NCI-H146 (cell line): ENCODE measurements around the gene PRKG1.
"Not testable (repeated sequence)": the region's sequence is repeated elsewhere in the genome, so short reads cannot be mapped to it uniquely, and the experiment has no call there.

Experiments
- DNase-seq: peaks from one replicate; lab custom pipeline; 2025; lab: John Stamatoyannopoulos, UW

The PRKG1 gene

DNA sequence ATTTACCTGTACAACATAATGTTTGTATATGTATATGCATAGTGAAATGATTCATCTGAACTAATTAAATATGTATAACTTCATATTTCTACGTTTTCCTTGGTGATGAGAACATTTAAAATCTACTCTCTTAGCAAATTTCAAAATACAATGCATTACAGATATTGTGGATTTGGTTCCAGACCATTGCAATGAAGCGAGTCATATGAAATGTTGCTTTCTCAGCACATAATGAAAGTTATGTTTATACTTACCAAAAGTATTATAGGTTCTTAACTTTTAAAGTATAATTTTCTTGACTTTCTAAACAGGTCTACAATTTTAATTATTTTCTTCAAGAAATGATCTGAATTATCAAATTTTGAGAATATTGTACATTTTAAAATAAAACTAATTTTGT, 435.9 kb downstream of the PRKG1 start:
- no peak for DNase-seq

DNA sequence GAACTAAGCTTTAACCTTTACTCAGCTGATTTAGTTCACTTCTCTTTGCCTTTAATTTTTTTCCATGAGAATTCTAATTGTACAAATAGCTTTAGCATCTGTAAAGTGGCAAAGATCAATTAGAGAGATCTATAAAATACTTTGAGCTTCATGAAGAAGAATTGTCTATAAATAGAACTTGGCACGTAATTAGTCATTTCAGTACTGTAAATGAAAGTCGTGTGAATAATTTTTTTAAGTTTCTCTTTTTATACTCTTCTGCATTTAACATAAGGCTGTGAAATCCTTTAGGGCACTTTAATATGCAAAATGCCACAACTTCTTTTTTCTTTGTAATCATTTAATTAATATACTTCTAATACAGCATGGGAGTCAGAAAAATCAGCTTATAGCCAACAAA, 447.3 kb downstream of the PRKG1 start:
- DNase-seq, result no peak

DNA sequence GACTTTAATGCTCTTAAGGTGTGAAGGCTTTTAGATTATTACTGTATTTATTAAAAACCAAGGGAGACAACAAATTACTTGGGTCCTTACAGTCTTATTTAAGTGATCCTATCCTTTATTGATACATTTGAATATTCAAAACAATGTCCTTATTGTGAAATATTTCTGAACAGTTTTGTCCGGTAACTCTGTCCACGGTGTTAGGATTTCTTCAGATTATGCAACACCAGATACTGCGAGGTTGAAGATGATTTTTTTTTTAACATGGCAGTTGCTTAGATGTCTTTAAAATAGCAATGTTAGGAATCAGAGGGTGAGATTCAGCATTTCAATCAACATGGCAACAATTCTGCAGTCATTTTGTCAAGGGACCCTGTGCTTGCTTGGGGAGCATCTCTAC, 448.6 kb downstream of the PRKG1 start:
- no peak for DNase-seq

DNA sequence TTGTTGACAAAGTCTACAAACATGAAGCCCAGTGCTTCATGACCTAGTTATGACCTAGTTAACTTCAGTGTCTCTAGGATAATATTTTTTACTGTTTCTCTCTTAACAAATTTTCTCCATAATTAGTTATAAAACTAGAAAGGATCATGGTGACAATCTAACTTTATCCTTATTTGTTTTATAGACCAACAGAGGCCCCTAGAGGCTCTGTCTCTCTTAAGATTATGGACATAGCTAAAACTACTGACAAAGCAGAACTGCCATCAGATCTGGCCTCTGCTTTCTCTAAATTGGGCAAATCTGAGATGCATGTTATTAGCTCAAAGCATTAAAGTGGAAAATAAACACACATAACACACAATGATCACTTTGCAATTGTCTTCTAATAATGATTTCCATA, 449.2 kb downstream of the PRKG1 start:
- no peak for DNase-seq

DNA sequence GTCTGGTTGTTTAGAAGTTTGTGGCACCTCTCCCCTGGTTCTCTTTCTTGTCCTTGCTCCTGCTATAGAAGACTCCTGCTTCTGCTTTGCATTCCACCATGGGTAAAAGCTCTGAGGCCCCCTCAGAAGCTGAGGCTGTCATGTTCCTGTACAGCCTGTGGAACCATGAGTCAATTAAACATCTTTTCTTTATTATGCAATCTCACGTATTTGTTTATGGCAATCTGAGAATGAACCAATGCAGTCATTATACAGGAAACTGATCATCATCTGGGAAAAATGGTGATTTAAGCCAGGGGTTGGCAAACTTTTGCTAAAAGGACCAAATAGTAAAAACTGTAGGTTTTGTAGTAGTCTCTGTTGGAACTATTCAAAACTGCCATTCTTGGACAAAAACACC, 449.8 kb downstream of the PRKG1 start:
- DNase-seq, result no peak

DNA sequence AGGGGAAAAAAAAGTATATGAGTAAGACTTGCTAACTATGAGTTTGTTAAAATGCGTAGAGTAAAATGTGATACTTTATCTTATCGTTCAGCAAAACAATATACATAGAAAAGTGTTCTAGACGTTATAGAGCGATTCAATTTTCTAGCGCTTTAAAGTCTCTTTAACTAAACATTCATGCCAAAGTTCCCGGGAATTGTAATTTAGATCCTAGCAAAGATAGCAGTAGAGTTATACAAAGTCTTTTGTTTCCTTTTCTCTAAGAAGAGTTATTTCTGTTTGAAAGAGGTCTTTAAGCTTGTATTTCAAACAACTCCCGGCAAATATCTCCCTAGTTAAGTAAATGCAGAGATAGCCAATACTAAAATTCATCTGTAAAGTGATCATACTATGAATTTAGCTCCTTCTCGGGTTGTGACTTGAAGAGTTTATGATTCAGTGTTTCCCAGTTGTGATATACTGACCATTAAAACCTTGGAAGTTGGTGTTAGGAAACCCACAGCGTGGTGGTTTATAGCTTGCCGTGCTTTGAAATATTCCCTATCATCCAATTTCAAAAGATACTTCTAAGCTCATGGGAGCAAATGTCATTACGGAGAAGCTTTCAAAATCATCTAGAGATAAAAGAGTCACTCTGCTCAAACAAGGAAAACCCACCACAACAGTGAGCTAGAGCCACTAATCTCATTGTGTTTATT, 453.4 kb downstream of the PRKG1 start:
- DNase-seq, result no peak

DNA sequence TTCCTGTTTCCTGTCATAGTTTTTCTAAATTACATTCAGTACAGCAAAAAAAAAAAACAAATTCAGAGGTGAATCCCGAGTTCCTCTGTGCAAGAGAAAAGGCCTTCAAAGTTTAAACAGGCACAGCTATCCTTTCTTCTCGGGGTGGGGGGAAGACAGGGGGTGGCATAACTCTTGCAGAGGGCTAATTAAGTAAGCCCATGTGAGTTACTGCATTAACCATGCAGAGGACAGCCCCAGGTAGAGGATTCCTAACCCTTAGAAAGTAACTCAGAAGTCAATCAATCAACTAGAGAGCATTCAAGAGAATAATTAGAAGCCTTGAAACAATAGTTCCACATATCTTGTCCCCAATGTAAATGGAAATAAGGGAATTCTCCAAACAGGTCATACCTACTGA, 454.2 kb downstream of the PRKG1 start:
- DNase-seq, result no peak

DNA sequence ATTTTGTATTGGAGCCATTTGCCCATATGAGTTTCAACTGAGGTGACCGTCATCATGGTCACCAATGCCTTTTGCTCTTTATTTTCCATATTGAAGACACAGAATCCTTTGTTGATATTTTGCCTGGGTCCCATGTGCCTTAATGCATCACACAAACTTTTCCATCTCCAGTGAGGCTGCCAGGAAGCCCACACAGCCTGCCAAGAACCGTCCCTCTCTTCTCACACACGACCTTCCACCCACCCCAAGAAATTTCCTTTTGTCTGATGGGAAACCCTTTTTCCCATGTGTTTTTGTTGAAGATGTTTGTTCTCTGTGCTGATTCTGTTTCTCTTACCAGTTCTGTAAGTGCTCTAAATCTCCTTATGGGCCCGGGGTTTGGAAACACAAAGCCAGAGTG, 456.3 kb downstream of the PRKG1 start:
- no peak for DNase-seq

DNA sequence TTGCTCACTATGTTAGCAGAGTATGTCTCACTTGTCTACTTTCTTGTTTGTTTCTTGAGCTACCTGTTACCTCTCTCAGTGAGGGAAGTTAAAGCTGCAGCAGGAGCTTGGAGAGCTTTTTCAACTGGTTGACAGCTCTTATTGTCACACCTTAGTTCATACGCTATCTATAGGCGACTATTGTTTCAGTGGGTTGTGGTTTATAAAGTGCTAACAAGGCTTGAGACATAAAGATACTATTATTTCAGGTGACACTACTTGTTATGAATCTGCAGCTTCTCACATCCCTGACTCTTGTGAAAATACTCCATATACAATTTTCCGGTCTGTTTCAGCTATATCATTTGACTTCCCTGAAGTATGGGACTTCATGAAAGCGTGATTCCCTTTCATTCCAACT, 457.8 kb downstream of the PRKG1 start:
- no peak for DNase-seq

DNA sequence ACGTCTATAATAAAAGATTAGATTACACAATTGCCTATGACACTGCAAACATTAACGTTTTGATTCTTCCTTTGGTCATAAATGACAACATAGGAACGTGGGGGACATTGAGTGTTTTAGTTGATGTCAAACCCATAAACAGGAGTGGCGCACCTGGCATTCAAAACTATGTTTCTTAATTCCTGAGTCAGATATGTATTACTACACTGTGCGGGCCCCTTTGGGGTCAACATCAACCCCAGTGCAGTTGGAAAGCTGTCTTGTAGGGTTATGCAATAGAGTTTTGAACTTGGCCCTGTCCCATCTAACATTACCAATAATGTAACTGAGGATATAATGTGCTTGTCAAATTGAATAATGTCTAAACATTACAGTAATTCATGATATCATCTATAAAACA, 468.6 kb downstream of the PRKG1 start:
- no peak for DNase-seq

DNA sequence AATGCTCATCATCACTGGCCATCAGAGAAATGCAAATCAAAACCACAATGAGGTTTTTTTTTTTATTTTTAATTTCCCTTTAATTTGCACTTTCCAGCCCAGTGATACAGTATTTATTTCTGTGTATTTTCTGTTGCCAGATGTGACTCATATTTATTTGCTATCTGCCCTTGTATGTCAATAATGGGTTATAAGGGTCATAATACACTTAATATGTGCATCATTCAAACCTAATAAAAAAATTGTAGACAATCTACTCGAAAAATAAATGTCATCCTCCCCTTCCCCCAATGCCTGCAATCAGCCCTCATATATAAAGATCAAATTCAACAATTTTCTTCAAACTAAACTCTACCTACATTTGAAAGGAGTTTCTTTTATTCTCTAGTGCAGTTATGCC, 470.6 kb downstream of the PRKG1 start:
- no peak for DNase-seq

DNA sequence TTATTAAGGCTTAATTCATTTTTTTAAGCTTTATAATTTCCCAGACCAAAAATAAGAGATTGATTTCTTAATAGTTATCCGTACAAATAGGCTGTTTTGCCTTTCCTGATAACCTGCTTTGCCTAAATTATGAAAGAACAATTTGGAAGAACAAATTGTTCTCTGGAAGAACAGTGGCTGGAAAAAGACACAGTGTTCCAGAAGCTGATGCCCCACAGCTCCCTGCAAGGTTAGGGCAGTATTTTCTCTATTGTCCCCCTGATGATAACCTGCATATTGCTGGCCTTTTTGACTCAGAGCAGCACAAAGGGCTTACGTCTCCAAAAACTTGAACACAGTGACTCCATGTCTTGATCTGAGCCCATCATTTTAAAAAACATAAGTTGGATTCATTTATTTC, 473.7 kb downstream of the PRKG1 start:
- DNase-seq, result no peak

DNA sequence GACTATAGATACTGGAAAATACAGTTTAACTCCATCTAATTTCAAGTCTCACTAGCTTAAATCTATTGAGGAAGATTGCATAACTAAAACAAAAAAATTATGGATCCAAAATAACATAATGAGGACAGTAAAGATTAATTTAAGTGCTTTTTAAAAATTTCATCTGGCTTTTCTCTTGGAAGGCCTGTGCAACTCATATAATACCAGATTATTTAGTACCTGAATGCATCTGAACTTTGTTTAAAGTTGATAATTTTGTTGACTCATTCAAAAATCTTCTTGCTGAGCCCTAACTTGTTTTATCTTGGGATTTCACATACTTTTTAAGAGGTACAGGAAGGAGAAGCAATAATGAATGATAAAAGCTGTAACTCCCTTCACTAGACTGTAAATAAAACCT, 478.6 kb downstream of the PRKG1 start:
- no peak for DNase-seq

DNA sequence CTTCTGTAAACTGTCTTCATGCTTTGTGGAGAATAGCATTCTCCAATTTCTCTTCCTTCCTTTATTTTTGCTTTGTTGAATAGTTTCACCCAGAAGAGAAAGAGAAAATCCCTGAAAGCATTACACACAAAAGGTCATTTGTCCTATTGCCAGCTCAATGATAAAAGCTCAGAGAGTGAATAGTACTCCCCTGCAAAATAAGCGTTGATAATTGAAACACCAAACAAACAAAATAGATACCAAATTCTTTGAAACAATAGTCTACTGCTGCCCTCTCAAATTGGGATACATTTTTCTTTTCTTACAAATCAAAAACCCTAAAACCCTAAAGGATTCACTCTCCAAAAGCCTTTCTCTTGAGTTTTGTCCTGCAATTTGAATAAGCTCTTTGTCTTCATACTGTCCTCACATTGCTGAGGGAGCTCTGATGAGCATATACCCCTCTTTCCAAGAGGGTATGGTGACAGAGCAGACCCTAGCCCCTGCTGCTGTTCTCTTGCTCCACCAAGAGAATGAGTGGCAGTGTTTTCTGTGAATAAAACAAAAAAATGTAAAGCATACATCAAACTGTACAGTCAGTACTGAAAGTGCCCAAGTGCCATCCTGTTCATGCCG, 490.7 kb downstream of the PRKG1 start:
- DNase-seq, result no peak

DNA sequence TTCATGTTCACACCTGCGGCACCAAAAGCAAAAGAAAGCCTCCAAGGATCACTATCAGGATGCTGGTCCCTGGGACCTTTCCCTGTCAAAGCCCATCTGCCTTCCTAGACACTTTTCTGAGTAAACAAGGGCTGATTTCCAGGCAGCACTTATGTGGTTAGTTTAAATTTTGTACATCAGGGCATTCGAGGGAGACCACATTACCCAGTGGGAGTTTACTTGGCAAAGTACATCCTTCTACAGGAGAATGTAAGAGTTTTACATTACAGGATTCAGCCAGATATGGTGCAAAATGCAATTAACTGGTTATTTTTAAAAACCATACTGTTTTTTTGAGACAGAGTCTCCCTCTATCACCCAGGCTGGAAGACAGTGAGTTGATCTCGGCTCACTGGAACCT, 493.0 kb downstream of the PRKG1 start:
- DNase-seq, result no peak

DNA sequence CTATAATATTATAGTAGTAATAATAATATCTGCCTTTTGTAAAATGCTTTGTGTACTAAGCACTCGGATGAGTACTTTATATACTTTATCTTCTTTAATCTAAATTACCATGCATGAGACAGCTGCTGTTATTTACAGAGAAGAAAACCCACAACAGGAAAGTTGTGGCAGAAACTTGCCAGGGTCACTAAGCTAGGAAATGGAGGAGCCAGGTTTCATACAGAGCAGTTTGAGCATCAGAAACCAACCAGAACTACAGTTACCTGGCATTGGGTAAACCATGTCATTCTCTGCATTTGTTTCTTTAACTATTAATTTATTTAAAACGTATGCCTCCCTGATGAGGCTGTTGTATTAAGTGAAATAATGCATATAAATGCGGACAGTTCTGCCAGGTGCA, 495.2 kb downstream of the PRKG1 start:
- no peak for DNase-seq

DNA sequence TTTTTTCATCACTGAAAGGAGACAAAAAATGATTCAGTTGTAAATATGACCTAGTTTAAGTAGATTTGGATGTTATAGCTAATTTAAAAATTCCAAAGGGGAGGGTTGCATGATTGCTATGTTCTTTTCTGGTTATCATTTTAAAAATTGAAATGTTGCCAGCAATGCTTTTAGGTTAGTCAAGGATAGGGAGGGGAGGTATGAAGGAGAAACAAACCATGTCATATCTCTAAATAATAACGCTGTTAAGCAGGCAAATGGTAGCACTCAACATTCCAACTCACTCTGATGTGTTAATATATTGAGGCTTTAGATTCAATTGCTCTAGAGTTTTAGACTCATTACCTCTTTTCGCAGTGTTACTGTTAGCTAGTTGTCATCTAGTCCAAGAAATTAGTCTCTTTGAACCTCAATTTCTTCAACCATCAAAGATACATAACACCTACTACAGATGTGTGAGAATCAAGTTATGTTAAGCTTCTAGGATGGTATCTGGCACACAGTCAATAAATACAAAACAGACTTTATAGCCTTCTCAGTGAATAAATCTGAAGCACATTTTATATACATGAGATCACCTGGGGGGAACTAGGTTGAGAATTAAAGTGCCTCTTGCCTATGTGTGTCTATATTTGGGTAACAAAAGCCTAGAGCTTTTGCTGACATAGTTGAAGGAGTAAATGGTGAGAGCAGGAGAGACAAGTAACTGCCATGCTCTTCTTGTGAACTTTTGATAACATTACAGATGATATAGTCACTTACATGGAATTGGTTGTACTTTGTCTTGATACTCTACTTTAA, 500.2 kb downstream of the PRKG1 start:
- DNase-seq, result no peak

DNA sequence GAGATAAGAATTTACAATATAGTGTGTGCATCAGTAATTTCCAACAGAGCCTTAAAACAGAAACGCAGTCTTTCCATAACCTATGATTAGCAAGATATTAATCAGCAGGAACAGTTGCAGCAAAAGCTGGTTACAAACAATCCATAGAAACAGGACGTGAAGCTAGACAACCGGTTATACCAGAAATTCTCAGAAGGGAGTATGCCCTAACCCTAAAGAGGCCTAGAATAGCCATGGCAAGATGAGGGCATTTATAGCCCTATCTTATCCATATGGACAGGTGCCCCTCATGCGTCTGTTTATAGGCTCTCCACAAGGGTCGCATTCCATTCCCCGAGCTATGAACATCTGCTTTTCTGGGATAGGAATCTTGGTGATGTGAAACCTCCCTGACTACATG, 506.9 kb downstream of the PRKG1 start:
- not testable (repeated sequence) for DNase-seq

DNA sequence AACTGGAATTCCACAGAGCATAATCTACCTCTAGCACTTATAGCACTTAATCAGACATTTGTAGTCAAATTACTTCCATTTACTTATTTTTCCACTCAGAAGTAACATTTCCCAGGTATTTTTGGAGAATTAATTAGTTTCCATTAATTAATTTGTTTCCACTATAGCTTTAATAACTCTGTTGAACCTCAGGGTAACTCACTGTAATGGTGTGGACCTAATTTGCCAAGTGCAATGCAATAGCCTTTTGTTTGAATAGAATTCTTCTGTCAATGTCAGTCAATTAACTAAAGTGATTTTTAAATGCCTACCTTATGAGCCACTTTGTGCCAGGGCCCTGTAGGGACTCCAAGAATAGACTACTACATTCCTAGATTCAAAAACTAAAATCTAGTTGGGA, 509.7 kb downstream of the PRKG1 start:
- DNase-seq, result no peak

DNA sequence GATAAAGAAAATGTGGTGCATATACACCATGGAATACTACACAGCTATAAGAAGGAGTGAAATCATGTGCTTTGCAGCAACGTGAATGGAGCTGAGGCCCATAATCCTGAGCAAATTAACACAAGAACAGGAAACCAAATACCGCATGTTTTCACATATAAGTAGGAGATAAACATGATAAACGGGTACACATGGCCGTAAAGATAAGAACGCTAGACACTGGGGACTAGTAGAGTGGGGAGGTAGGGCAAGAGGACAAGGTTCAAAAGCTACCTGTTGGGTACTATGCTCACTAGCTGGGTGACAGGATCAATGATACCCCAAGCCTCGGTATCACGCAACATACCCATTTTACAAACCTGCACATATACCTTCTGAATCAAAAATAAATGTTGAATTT, 511.5 kb downstream of the PRKG1 start:
- no peak for DNase-seq

DNA sequence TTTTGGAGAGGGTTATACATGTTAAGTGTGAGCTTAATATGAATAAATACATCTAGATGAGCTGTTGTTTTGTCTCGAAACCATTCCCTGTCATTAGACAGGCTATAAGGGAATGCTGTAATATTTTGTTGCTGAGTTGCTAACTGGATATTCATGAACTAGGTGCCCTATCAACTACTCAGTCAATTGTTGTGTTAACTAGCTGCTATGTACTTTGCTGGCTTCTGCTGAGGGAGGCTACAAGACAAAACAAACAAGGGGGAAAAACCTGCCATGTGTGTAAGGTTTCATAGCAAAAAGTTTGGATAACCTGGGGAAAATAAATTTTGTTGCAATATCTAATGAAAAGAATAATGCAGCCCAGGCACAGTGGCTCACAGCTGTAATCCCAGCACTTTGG, 514.7 kb downstream of the PRKG1 start:
- DNase-seq, result no peak

DNA sequence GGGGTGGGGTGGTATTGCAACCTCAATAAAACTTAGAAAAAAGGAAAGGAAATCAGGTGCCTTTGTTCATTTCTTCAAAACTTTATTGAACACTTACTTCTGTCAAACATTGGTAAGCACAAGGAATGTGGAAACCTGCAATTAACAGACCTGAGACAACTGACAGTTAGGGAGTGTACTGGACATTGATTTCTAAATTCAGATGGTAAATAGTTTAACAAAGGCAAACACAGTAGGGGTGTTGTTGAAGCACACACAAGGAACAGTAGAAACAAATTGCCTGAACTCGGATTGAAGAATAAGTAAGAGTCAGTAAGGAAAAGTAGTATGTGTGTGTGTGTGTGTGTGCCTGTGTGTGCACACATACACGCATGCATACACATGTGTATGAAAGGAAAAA, 516.5 kb downstream of the PRKG1 start:
- no peak for DNase-seq

DNA sequence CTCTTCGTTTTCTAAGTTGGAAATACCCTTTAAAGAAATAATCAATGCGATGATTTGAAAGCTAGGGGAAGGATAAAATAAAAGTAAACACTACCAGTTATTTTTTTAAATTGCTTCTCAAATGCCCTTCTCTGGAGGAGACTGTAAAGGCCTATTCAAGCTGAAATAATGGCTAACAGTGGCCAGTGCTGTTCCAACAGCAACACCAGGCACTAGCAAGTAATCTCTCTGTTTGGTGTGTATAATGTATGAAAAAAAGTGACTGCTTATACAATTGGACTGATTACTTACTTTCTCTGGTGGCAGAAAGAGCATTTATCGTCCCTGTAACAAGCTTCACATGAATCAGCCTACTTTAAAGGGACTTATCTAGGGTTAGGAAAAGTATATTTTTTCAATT, 522.4 kb downstream of the PRKG1 start:
- DNase-seq, result no peak
